Neural cell (in vitro differentiated cells): Measurements from ENCODE around the gene ECI1.

Experiments
- CTCF ChIP-seq: fragments of 450-650 bp; IDR thresholded peaks from 2 replicates; pipeline ENCODE4 v1.5.1; 2014; ENCODE audit warnings: antibody characterized with exemption, mild to moderate bottlenecking, moderate library complexity; ENCODE audit not compliant: poor library complexity, severe bottlenecking
- EP300 ChIP-seq: fragments of 450-650 bp; conservative IDR thresholded peaks from 2 replicates; pipeline ENCODE4 v1.6.1; 2014; ENCODE audit warnings: antibody characterized with exemption, mild to moderate bottlenecking, moderate library complexity; ENCODE audit not compliant: poor library complexity, severe bottlenecking
- EZH2 ChIP-seq: fragments of 200-600, 300-800 bp; shearing (Covaris generic), sonication (generic); IDR thresholded peaks from 2 replicates; pipeline ENCODE4 v1.6.1; 2014; ENCODE audit warnings: antibody characterized with exemption, low read length, borderline replicate concordance, mild to moderate bottlenecking; ENCODE audit not compliant: insufficient read depth, poor library complexity, severe bottlenecking
- MXI1 ChIP-seq: fragments of 450-650 bp; conservative IDR thresholded peaks from 2 replicates; pipeline ENCODE4 v1.6.1; 2014; ENCODE audit warnings: antibody characterized with exemption, mild to moderate bottlenecking; ENCODE audit not compliant: poor library complexity, severe bottlenecking
- POLR2AphosphoS5 ChIP-seq: IDR thresholded peaks from 2 replicates; pipeline ENCODE4 v1.6.1; 2012
- RAD21 ChIP-seq: fragments of 450-650 bp; conservative IDR thresholded peaks from 2 replicates; pipeline ENCODE4 v1.6.1; 2014; ENCODE audit warnings: antibody characterized with exemption, mild to moderate bottlenecking, moderate library complexity
- SMC3 ChIP-seq: fragments of 450-650 bp; conservative IDR thresholded peaks from 2 replicates; pipeline ENCODE4 v1.6.1; 2014; ENCODE audit warnings: antibody characterized with exemption, mild to moderate bottlenecking, moderate library complexity; ENCODE audit not compliant: poor library complexity
- TAF1 ChIP-seq: IDR thresholded peaks from 2 replicates; pipeline ENCODE4 v1.6.1; 2012; ENCODE audit warnings: low read depth

DNA sequence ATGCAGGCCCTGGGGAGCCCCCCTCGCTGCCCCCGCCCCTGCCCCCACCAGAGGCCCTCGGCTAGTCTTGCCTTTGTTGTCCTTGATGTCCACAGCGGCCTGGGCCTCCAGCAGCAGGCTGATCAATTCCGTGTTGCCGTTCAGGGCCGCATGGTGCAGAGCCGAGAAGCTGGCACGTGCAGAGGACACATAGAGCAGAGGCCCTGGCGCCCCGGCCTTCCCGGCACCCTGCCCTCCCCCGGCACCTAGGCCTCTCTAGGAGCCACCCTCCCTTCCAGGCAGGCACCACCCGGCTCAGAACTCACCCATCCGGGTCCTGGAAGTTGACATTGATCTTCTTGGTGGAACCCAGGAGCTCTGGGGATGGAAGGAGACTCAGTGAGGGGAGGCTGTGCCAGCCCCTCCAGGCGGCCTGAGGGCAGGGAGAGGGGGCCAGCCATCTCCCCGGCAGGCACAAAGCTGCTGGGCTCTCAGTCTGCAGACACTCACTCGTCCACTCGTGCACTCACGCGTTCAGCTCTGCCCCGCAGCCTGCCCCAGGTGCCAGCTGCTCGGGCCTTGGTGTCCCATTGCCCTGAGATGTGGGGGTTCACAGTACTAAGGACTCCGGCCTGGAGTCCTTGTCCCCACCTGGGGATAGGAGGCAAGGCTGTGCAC, 61.3 kb downstream of the ECI1 start:
- no peak for TF ChIP-seq CTCF
- no peak for TF ChIP-seq EZH2
- no peak for TF ChIP-seq TAF1
- no peak for TF ChIP-seq EP300
- no peak for TF ChIP-seq POLR2AphosphoS5
- TF ChIP-seq RAD21 = no peak
- TF ChIP-seq MXI1 = no peak
- no peak for TF ChIP-seq SMC3
